Trophoblast cell (in vitro differentiated cells and primary cell): ENCODE results near the gene CCDC154.

Source experiments
- DNase-seq, 2 donors: peaks; one replicate each; pipeline ENCODE4 v3.0.0-alpha.2; 2016
- H2AFZ ChIP-seq: 2 replicates; pipeline ENCODE4 v1.6.1; 2013; ENCODE audit warnings: low read length, moderate library complexity, mild to moderate bottlenecking; ENCODE audit not compliant: insufficient read depth, poor library complexity
- H2AK5ac ChIP-seq: 2 replicates; pipeline ENCODE4 v1.6.1; 2013; ENCODE audit warnings: mild to moderate bottlenecking, low read length
- H2BK120ac ChIP-seq: 2 replicates; pipeline ENCODE4 v1.6.1; 2013; ENCODE audit warnings: low read length, mild to moderate bottlenecking, moderate library complexity; ENCODE audit not compliant: insufficient read depth, poor library complexity
- H2BK12ac ChIP-seq: 2 replicates; pipeline ENCODE4 v1.6.1; 2013; ENCODE audit warnings: mild to moderate bottlenecking, low read length, moderate library complexity
- H2BK5ac ChIP-seq: 2 replicates; pipeline ENCODE4 v1.6.1; 2013; ENCODE audit warnings: low read length, low read depth, moderate library complexity, mild to moderate bottlenecking; ENCODE audit not compliant: poor library complexity
- H3K14ac ChIP-seq: 2 replicates; pipeline ENCODE4 v1.6.1; 2013; ENCODE audit warnings: mild to moderate bottlenecking, low read length
- H3K18ac ChIP-seq: 2 replicates; pipeline ENCODE4 v1.6.1; 2013; ENCODE audit warnings: mild to moderate bottlenecking, low read length
- H3K23ac ChIP-seq: 2 replicates; pipeline ENCODE4 v1.6.1; 2013; ENCODE audit warnings: low read length
- H3K27ac ChIP-seq: 2 replicates; pipeline ENCODE4 v1.5.1; 2013; ENCODE audit warnings: low read depth, mild to moderate bottlenecking, inconsistent platforms, low read length, moderate library complexity
- H3K27me3 ChIP-seq: 2 replicates; pipeline ENCODE4 v1.6.1; 2013; ENCODE audit warnings: inconsistent platforms, mild to moderate bottlenecking, low read length, moderate library complexity; ENCODE audit not compliant: insufficient read depth
- H3K36me3 ChIP-seq, 2 experiments: 1 replicate in 1 of 2; 2 replicates in 1 of 2; pipeline ENCODE4 v1.6.1; 2013; ENCODE audit warnings: low read length in 2 of 2, mild to moderate bottlenecking in 2 of 2, moderate library complexity in 1 of 2; ENCODE audit not compliant: insufficient read depth in 2 of 2, control insufficient read depth in 1 of 2
- H3K4ac ChIP-seq: 2 replicates; pipeline ENCODE4 v1.6.1; 2013; ENCODE audit warnings: low read depth, mild to moderate bottlenecking, low read length, moderate library complexity
- H3K4me1 ChIP-seq, 2 experiments: 1 replicate in 1 of 2; 2 replicates in 1 of 2; pipeline ENCODE4 v1.6.1; 2013; ENCODE audit warnings: low read length in 2 of 2, mild to moderate bottlenecking in 2 of 2, moderate library complexity in 1 of 2; ENCODE audit not compliant: insufficient read depth in 2 of 2, control insufficient read depth in 1 of 2
- H3K4me2 ChIP-seq: 2 replicates; pipeline ENCODE4 v1.6.1; 2013; ENCODE audit warnings: inconsistent platforms, mild to moderate bottlenecking, low read length, moderate library complexity
- H3K4me3 ChIP-seq: 2 replicates; pipeline ENCODE4 v1.5.1; 2013; ENCODE audit warnings: mild to moderate bottlenecking, low read depth, low read length, inconsistent platforms
- H3K79me1 ChIP-seq: one replicate; pipeline ENCODE4 v1.6.1; 2013; ENCODE audit warnings: low read length
- H3K79me2 ChIP-seq: 2 replicates; pipeline ENCODE4 v1.6.1; 2013; ENCODE audit warnings: low read length, mild to moderate bottlenecking; ENCODE audit not compliant: control insufficient read depth, insufficient read depth, poor library complexity
- H3K9ac ChIP-seq: 2 replicates; pipeline ENCODE4 v1.6.1; 2013; ENCODE audit warnings: mild to moderate bottlenecking, low read length
- H3K9me3 ChIP-seq: 2 replicates; pipeline ENCODE4 v1.6.1; 2013; ENCODE audit warnings: low read depth, mild to moderate bottlenecking, control low read depth, inconsistent platforms, low read length; ENCODE audit not compliant: insufficient read depth
- H4K12ac ChIP-seq: 2 replicates; pipeline ENCODE4 v1.6.1; 2013; ENCODE audit warnings: low read depth, mild to moderate bottlenecking, low read length, moderate library complexity
- H4K8ac ChIP-seq: 2 replicates; pipeline ENCODE4 v1.6.1; 2013; ENCODE audit warnings: low read depth, mild to moderate bottlenecking, low read length, moderate library complexity
- H4K91ac ChIP-seq: one replicate; pipeline ENCODE4 v1.6.1; 2013; ENCODE audit warnings: low read depth, mild to moderate bottlenecking, low read length, moderate library complexity
- WGBS: extraction: QIAGEN DNeasy Blood & Tissue Kit; methylation state at CpG from one replicate; pipeline ENCODE4 v1.1.7; 2013; ENCODE audit warnings: missing lambda C conversion rate; ENCODE audit not compliant: insufficient read length, insufficient coverage; ENCODE audit errors: extremely low coverage; 5-methylcytosine and 5-hydroxymethylcytosine counted together

Gene CCDC154

GRCh38 chr16:1488054-1488601, 43.8 kb upstream of the CCDC154 start:
- H3K4me2 ChIP-seq = no peak overlapping the region
- H3K79me1 ChIP-seq = peaks cover 5% of the 10 kb centered on the region
- no peaks in the 10 kb centered on the region for H3K9me3 ChIP-seq
- H3K27me3 ChIP-seq = no peaks in the 10 kb centered on the region
- no peak for DNase-seq
- no peak overlapping the region for H3K18ac ChIP-seq
- H2AK5ac ChIP-seq = no peak overlapping the region
- H3K23ac ChIP-seq = no peak overlapping the region
- no CpG with 5 or more reads among the region's 24 CpGs for WGBS
- no peak overlapping the region for H2BK5ac ChIP-seq
- H3K14ac ChIP-seq = no peak overlapping the region
- H3K4me1 ChIP-seq = peaks cover 5 to 6% of the 10 kb centered on the region in 2 experiments
- no peak overlapping the region for H2AFZ ChIP-seq
- no peaks in the 10 kb centered on the region for H3K36me3 ChIP-seq
- no peak overlapping the region for H3K9ac ChIP-seq
- no peak overlapping the region for H4K91ac ChIP-seq
- no peaks in the 10 kb centered on the region for H3K79me2 ChIP-seq
- no peak overlapping the region for H4K8ac ChIP-seq
- H4K12ac ChIP-seq = no peak overlapping the region
- H2BK12ac ChIP-seq = no peak overlapping the region
- H2BK120ac ChIP-seq = no peak overlapping the region
- H3K27ac ChIP-seq = no peak overlapping the region
- H3K4me3 ChIP-seq = no peak overlapping the region
- H3K4ac ChIP-seq = no peak overlapping the region

GRCh38 chr16:1487395-1488053, 43.2 kb upstream of the CCDC154 start:
- Histone ChIP-seq H3K4me3 (no peak overlapping the region), H3K4me2 (no peak overlapping the region), H3K79me1 (peaks cover under 1% of the 10 kb centered on the region), H3K9me3 (no peaks in the 10 kb centered on the region), H3K36me3 (no peaks in the 10 kb centered on the region), H2AFZ (no peak overlapping the region), H3K18ac (no peak overlapping the region), H2BK12ac (no peak overlapping the region), H3K79me2 (no peaks in the 10 kb centered on the region), H4K8ac (no peak overlapping the region), H3K27me3 (no peaks in the 10 kb centered on the region), H3K14ac (no peak overlapping the region), H3K4ac (no peak overlapping the region), H3K4me1 (peaks cover under 1 to 2% of the 10 kb centered on the region in 2 experiments), H3K27ac (no peak overlapping the region), H4K12ac (no peak overlapping the region), H4K91ac (no peak overlapping the region), H2BK5ac (no peak overlapping the region), H3K23ac (no peak overlapping the region), H2AK5ac (no peak overlapping the region), H2BK120ac (no peak overlapping the region), H3K9ac (no peak overlapping the region)
- DNase-seq = no peak
- WGBS = no CpG with 5 or more reads among the region's 39 CpGs

GRCh38 chr16:1486551-1487390, 42.4 kb upstream of the CCDC154 start:
- no peak overlapping the region for H3K23ac ChIP-seq
- no peak overlapping the region for H2BK5ac ChIP-seq
- H3K14ac ChIP-seq = no peak overlapping the region
- no peak overlapping the region for H3K9ac ChIP-seq
- no peaks in the 10 kb centered on the region for H3K4me1 ChIP-seq
- no peak overlapping the region for H2BK120ac ChIP-seq
- no peak overlapping the region for H4K8ac ChIP-seq
- H3K27me3 ChIP-seq = no peaks in the 10 kb centered on the region
- WGBS = no CpG with 5 or more reads among the region's 33 CpGs
- no peaks in the 10 kb centered on the region for H3K9me3 ChIP-seq
- H3K79me2 ChIP-seq = no peaks in the 10 kb centered on the region
- no peak overlapping the region for H4K91ac ChIP-seq
- H3K36me3 ChIP-seq = no peaks in the 10 kb centered on the region
- no peak for DNase-seq
- no peak overlapping the region for H3K27ac ChIP-seq
- H2AFZ ChIP-seq = no peak overlapping the region
- no peak overlapping the region for H4K12ac ChIP-seq
- H3K4me2 ChIP-seq = no peak overlapping the region
- no peak overlapping the region for H2AK5ac ChIP-seq
- no peak overlapping the region for H3K4ac ChIP-seq
- no peak overlapping the region for H3K4me3 ChIP-seq
- H2BK12ac ChIP-seq = no peak overlapping the region
- H3K79me1 ChIP-seq = no peaks in the 10 kb centered on the region
- no peak overlapping the region for H3K18ac ChIP-seq

- Histone ChIP-seq H4K91ac (no peak overlapping the region), H3K9me3 (peaks cover 3% of the 10 kb centered on the region), H3K23ac (no peak overlapping the region), H3K4me1 (no peaks in the 10 kb centered on the region), H3K9ac (no peak overlapping the region), H3K14ac (no peak overlapping the region), H3K27ac (no peak overlapping the region), H3K36me3 (no peaks in the 10 kb centered on the region), H2BK120ac (no peak overlapping the region), H3K4me2 (no peak overlapping the region), H3K79me1 (no peaks in the 10 kb centered on the region), H2BK5ac (no peak overlapping the region), H3K4me3 (no peak overlapping the region), H2AK5ac (no peak overlapping the region), H3K27me3 (no peaks in the 10 kb centered on the region), H4K12ac (no peak overlapping the region), H2AFZ (no peak overlapping the region), H3K79me2 (no peaks in the 10 kb centered on the region), H3K4ac (no peak overlapping the region), H3K18ac (no peak overlapping the region), H2BK12ac (no peak overlapping the region), H4K8ac (no peak overlapping the region)
- WGBS = no CpG with 5 or more reads among the region's 40 CpGs
- DNase-seq = no peak
Measured at GRCh38 chr16:1485847-1486496, 41.6 kb upstream of the CCDC154 start.
